Right ventricle myocardium superior (tissue), 1 donor: ENCODE measurements around the gene CERT1. TPM values are rescaled to one million over a fixed set of nuclear protein-coding genes. Genes with fewer than 3 reads are reported as not detected.
"Not testable (repeated sequence)": the region's sequence is repeated elsewhere in the genome, so short reads cannot be mapped to it uniquely, and the experiment has no call there.

Experiments used
- ATAC-seq: fragments of 200-7000 bp; cut with Tn5 transposase; one replicate; pipeline ENCODE4 v1.9.1; 2020; ENCODE audit warnings: mild to moderate bottlenecking; ENCODE audit not compliant: poor library complexity
- DNase-seq: peaks from one replicate; pipeline ENCODE4 v3.0.0-alpha.2; 2020
- intact Hi-C: fragments of 100-400 bp; cut with DNase I; formaldehyde crosslinking; loops from one replicate; pipeline ENCODE4 v1.11.2; 2022
- total RNA-seq: library from RNA; stranded (reverse); fragmentation: NEBNext Ultra II Directional; extraction: Animal tissue kit (Norgen Biotek cat#: 25700); gene quantifications from one replicate; pipeline ENCODE4 v1.2.1, GENCODE V29; 2021
- donor health status: DM: no; HTN: yes; CAD: no; lungs with severe emphysema.

The CERT1 gene
- total RNA-seq, 1 donor from 2014 or later, result 32.1 TPM

- intact Hi-C loops, result no loop called here
- no peak for ATAC-seq
- DNase-seq, result no peak
Measured at GRCh38 chr5:75525344-75525743, 13.9 kb upstream of the CERT1 start.

- intact Hi-C loops, result no loop called here
- no peak for DNase-seq
- no peak for ATAC-seq
Measured at GRCh38 chr5:75524591-75524990, 13.2 kb upstream of the CERT1 start.

- intact Hi-C loops, result no loop called here
- ATAC-seq, result no peak
- no peak for DNase-seq
Measured at GRCh38 chr5:75524071-75524470, 12.6 kb upstream of the CERT1 start.

- DNase-seq, result no peak
- intact Hi-C loops, result no loop called here
- no peak for ATAC-seq
Measured at GRCh38 chr5:75523275-75523674, 11.8 kb upstream of the CERT1 start.

GRCh38 chr5:75522542-75522941 is 11.1 kb upstream of the CERT1 start:
- ATAC-seq, result no peak
- intact Hi-C loops, result no loop called here
- DNase-seq, result no peak

- ATAC-seq (no peak), DNase-seq (no peak)
- intact Hi-C loops, result no loop called here
Measured at GRCh38 chr5:75522025-75522424, 10.6 kb upstream of the CERT1 start.

GRCh38 chr5:75521195-75521594 is 9.8 kb upstream of the CERT1 start:
- ATAC-seq (no peak), DNase-seq (no peak)
- intact Hi-C loops, result no loop called here

- intact Hi-C loops, result loop anchor here (10.0 kb wide), 1 partner anchor 45 kb away; no protein-coding TSS in a partner anchor
- no peak for ATAC-seq
Measured at GRCh38 chr5:75519761-75520160, 8.3 kb upstream of the CERT1 start.

GRCh38 chr5:75514323-75514722 is 2.9 kb upstream of the CERT1 start:
- intact Hi-C loops, result loop anchor here (10.0 kb wide), 1 partner anchor 50 kb away; no protein-coding TSS in a partner anchor
- DNase-seq, result no peak
- ATAC-seq, result no peak

More at GRCh38 chr5:75519761-75520160, 8.3 kb upstream of the CERT1 start:
- no peak for DNase-seq

GRCh38 chr5:75513841-75514240 is 2.4 kb upstream of the CERT1 start:
- intact Hi-C loops, result loop anchor here (10.0 kb wide), 1 partner anchor 51 kb away; no protein-coding TSS in a partner anchor
- ATAC-seq (no peak), DNase-seq (no peak)

GRCh38 chr5:75512383-75513074 is 1.1 kb upstream of the CERT1 start:
- no peak for ATAC-seq
- no peak for DNase-seq
- intact Hi-C loops, result loop anchor here (10.0 kb wide), 1 partner anchor 52 kb away; no protein-coding TSS in a partner anchor

- peak; percentile 71 for DNase-seq
- intact Hi-C loops, result loop anchor here (10.0 kb wide), 1 partner anchor 54 kb away; no protein-coding TSS in a partner anchor
- peak; percentile 73 for ATAC-seq
Measured at GRCh38 chr5:75510836-75511434, 494 bp downstream of the CERT1 start.

- intact Hi-C loops, result loop anchor here (10.0 kb wide), 1 partner anchor 54 kb away; no protein-coding TSS in a partner anchor
- ATAC-seq (peak; percentile 49), DNase-seq (no peak)
Measured at GRCh38 chr5:75510417-75510835, 1.0 kb downstream of the CERT1 start.

GRCh38 chr5:75509956-75510355 is 1.5 kb downstream of the CERT1 start:
- ATAC-seq, result no peak
- intact Hi-C loops, result loop anchor here (10.0 kb wide), 1 partner anchor 55 kb away; no protein-coding TSS in a partner anchor
- DNase-seq, result no peak

- intact Hi-C loops, result no loop called here
- DNase-seq (no peak), ATAC-seq (no peak)
Measured at GRCh38 chr5:75509546-75509945, 1.9 kb downstream of the CERT1 start.

- ATAC-seq (no peak), DNase-seq (no peak)
- intact Hi-C loops, result no loop called here
Measured at GRCh38 chr5:75507841-75508240, 3.6 kb downstream of the CERT1 start.

GRCh38 chr5:75505112-75505511 is 6.3 kb downstream of the CERT1 start:
- ATAC-seq, intact Hi-C loops, DNase-seq: not testable (repeated sequence)

- DNase-seq, ATAC-seq, intact Hi-C loops: not testable (repeated sequence)
Measured at GRCh38 chr5:75498875-75499274, 12.6 kb downstream of the CERT1 start.

GRCh38 chr5:75498208-75498777 is 13.1 kb downstream of the CERT1 start:
- DNase-seq (no peak), ATAC-seq (no peak)
- intact Hi-C loops, result no loop called here

GRCh38 chr5:75496026-75496425 is 15.4 kb downstream of the CERT1 start:
- intact Hi-C loops, result no loop called here
- DNase-seq (no peak), ATAC-seq (no peak)
